Stromal cell of bone marrow (primary cell): ENCODE results near the gene LRRFIP2.
"Not testable (repeated sequence)": the region's sequence is repeated elsewhere in the genome, so short reads cannot be mapped to it uniquely, and the experiment has no call there.

Source experiments
- DNase-seq: peaks from one replicate; pipeline ENCODE4 v3.0.0-alpha.2; 2012; ENCODE audit warnings: low read depth

LRRFIP2 gene

GRCh38 chr3:37183976-37184375 is 9.6 kb upstream of the LRRFIP2 start:
- DNase-seq: peak; percentile 85

GRCh38 chr3:37183375-37183831 is 9.0 kb upstream of the LRRFIP2 start:
- peak; percentile 89 for DNase-seq

GRCh38 chr3:37182816-37183215 is 8.4 kb upstream of the LRRFIP2 start:
- no peak for DNase-seq

GRCh38 chr3:37181756-37182155 is 7.4 kb upstream of the LRRFIP2 start:
- DNase-seq: no peak

GRCh38 chr3:37179144-37179967 is 5.0 kb upstream of the LRRFIP2 start:
- no peak for DNase-seq

- DNase-seq: no peak
Measured at GRCh38 chr3:37173806-37174205, 576 bp downstream of the LRRFIP2 start.

- no peak for DNase-seq
Measured at GRCh38 chr3:37171144-37171543, 3.2 kb downstream of the LRRFIP2 start.

- DNase-seq: no peak
Measured at GRCh38 chr3:37170513-37170912, 3.9 kb downstream of the LRRFIP2 start.

GRCh38 chr3:37170060-37170459 is 4.3 kb downstream of the LRRFIP2 start:
- DNase-seq: no peak

- no peak for DNase-seq
Measured at GRCh38 chr3:37168896-37169295, 5.5 kb downstream of the LRRFIP2 start.

GRCh38 chr3:37163262-37164015 is 10.9 kb downstream of the LRRFIP2 start:
- peak; percentile 71 for DNase-seq

- no peak for DNase-seq
Measured at GRCh38 chr3:37162501-37163245, 11.7 kb downstream of the LRRFIP2 start.

GRCh38 chr3:37161351-37161750 is 13.0 kb downstream of the LRRFIP2 start:
- DNase-seq: no peak

GRCh38 chr3:37155782-37156181 is 18.6 kb downstream of the LRRFIP2 start:
- no peak for DNase-seq

GRCh38 chr3:37154668-37155314 is 19.6 kb downstream of the LRRFIP2 start:
- DNase-seq: no peak

GRCh38 chr3:37150621-37151020 is 23.8 kb downstream of the LRRFIP2 start:
- DNase-seq: no peak

- DNase-seq: no peak
Measured at GRCh38 chr3:37149257-37149656, 25.1 kb downstream of the LRRFIP2 start.

GRCh38 chr3:37148208-37148607 is 26.2 kb downstream of the LRRFIP2 start:
- no peak for DNase-seq

GRCh38 chr3:37147666-37148065 is 26.7 kb downstream of the LRRFIP2 start:
- DNase-seq: no peak

- not testable (repeated sequence) for DNase-seq
Measured at GRCh38 chr3:37146927-37147326, 27.5 kb downstream of the LRRFIP2 start.

GRCh38 chr3:37145611-37146010 is 28.8 kb downstream of the LRRFIP2 start:
- DNase-seq: no peak

GRCh38 chr3:37144806-37145205 is 29.6 kb downstream of the LRRFIP2 start:
- no peak for DNase-seq
